Tibial artery (tissue), 4 donors: ENCODE data around the gene RALGAPA2.

ENCODE experiments used
- DNase-seq, 2 donors: peaks; one replicate each; pipeline ENCODE4 v3.0.0-alpha.2; 2019
- H3K27ac ChIP-seq, 2 donors: fragments of 200-600 bp; sonication (generic) in 1 of 2; 1 replicate in 1 of 2; 2 replicates in 1 of 2; pipeline ENCODE4 v1.5.1; 2018 to 2019; ENCODE audit warnings: mild to moderate bottlenecking in 1 of 2
- H3K27me3 ChIP-seq, 2 donors: fragments of 200-600 bp; sonication (generic) in 1 of 2; one replicate each; pipeline versions ENCODE4 v1.5.1 to v1.6.0; 2016 to 2019
- H3K36me3 ChIP-seq, 3 donors: fragments of 200-600 bp; sonication (generic) in 2 of 3; one replicate each; pipeline ENCODE4 v1.5.1; 2016 to 2019; ENCODE audit warnings: mild to moderate bottlenecking in 2 of 3
- H3K4me1 ChIP-seq, 4 donors: fragments of 200-600 bp; sonication (generic) in 2 of 4; 1 replicate in 3 of 4; 2 replicates in 1 of 4; pipeline ENCODE4 v1.5.1; 2016 to 2019
- H3K4me3 ChIP-seq, 2 donors: fragments of 200-600 bp; sonication (generic) in 1 of 2; 1 replicate in 1 of 2; 2 replicates in 1 of 2; pipeline ENCODE4 v1.5.1; 2018 to 2019; ENCODE audit warnings: mild to moderate bottlenecking in 2 of 2
- H3K9me3 ChIP-seq, 3 donors: fragments of 200-600 bp; sonication (generic) in 1 of 3; one replicate each; pipeline ENCODE4 v1.5.1; 2016 to 2019
- CTCF ChIP-seq, 2 experiments: fragments of 200-600 bp in 1 of 2; fragments of 450-650 bp in 1 of 2; IDR thresholded peaks; one replicate each; pipeline ENCODE4 v1.5.1; 2017 to 2019; ENCODE audit warnings: antibody characterized with exemption in 2 of 2, mild to moderate bottlenecking in 1 of 2, moderate library complexity in 1 of 2
- intact Hi-C: fragments of 100-400 bp; cut with DNase I; formaldehyde crosslinking; loops from one replicate; pipeline ENCODE4 v1.15.0; 2023; ENCODE audit warnings: low total_unique reads

RALGAPA2 gene

GRCh38 chr20:20426655-20426907 lies 285.9 kb downstream of the RALGAPA2 start:
- DNase-seq, result no peak
- no peaks in the 10 kb centered on the region for H3K4me1 ChIP-seq
- no peak for TF ChIP-seq CTCF (IDR thresholded peaks at IDR 0.05)
- H3K4me3 ChIP-seq, result no peak overlapping the region
- H3K9me3 ChIP-seq, result no peaks in the 10 kb centered on the region
- no peak overlapping the region for H3K27ac ChIP-seq
- peaks cover 0 to 7% (median 4%) of the 10 kb centered on the region in 3 donors for H3K36me3 ChIP-seq
- no peaks in the 10 kb centered on the region for H3K27me3 ChIP-seq
- intact Hi-C loops, result no loop called here

GRCh38 chr20:20425823-20426654 lies 286.4 kb downstream of the RALGAPA2 start:
- no peaks in the 10 kb centered on the region for H3K27me3 ChIP-seq
- H3K27ac ChIP-seq, result no peak overlapping the region
- intact Hi-C loops, result no loop called here
- H3K4me1 ChIP-seq, result no peaks in the 10 kb centered on the region
- no peaks in the 10 kb centered on the region for H3K9me3 ChIP-seq
- no peak overlapping the region for H3K4me3 ChIP-seq
- TF ChIP-seq CTCF (IDR thresholded peaks at IDR 0.05), result no peak
- H3K36me3 ChIP-seq, result peaks cover 0 to 10% (median 4%) of the 10 kb centered on the region in 3 donors
- DNase-seq, result no peak

- no peak overlapping the region for H3K27ac ChIP-seq
- no peaks in the 10 kb centered on the region for H3K27me3 ChIP-seq
- no peaks in the 10 kb centered on the region for H3K9me3 ChIP-seq
- H3K4me1 ChIP-seq, result no peaks in the 10 kb centered on the region
- H3K36me3 ChIP-seq, result peaks cover 0 to 11% (median 10%) of the 10 kb centered on the region in 3 donors
- no peak for TF ChIP-seq CTCF (IDR thresholded peaks at IDR 0.05)
- DNase-seq, result no peak
- intact Hi-C loops, result no loop called here
- no peak overlapping the region for H3K4me3 ChIP-seq
These were observed 289.3 kb downstream of the RALGAPA2 start for GRCh38 chr20:20423117-20423516.

GRCh38 chr20:20417876-20418676 lies 294.4 kb downstream of the RALGAPA2 start:
- H3K4me3 ChIP-seq, result no peak overlapping the region
- TF ChIP-seq CTCF (IDR thresholded peaks at IDR 0.05), result no peak
- no peaks in the 10 kb centered on the region for H3K4me1 ChIP-seq
- H3K27me3 ChIP-seq, result no peaks in the 10 kb centered on the region
- H3K27ac ChIP-seq, result no peak overlapping the region
- no peaks in the 10 kb centered on the region for H3K9me3 ChIP-seq
- H3K36me3 ChIP-seq, result peaks cover 0 to 20% (median 10%) of the 10 kb centered on the region in 3 donors
- no peak for DNase-seq
- intact Hi-C loops, result no loop called here

- no peak for TF ChIP-seq CTCF (IDR thresholded peaks at IDR 0.05)
- no peak overlapping the region for H3K27ac ChIP-seq
- intact Hi-C loops, result no loop called here
- H3K4me3 ChIP-seq, result no peak overlapping the region
- H3K27me3 ChIP-seq, result no peaks in the 10 kb centered on the region
- no peaks in the 10 kb centered on the region for H3K9me3 ChIP-seq
- DNase-seq, result no peak
- peaks cover 0 to 16% (median 0%) of the 10 kb centered on the region in 3 donors for H3K36me3 ChIP-seq
- H3K4me1 ChIP-seq, result no peaks in the 10 kb centered on the region
These were observed 297.1 kb downstream of the RALGAPA2 start for GRCh38 chr20:20415321-20415720.
